B cell (primary cell): ENCODE measurements around the gene DOCK1. TPM values are rescaled to one million over a fixed set of nuclear protein-coding genes. Genes with fewer than 3 reads are reported as not detected.

ENCODE experiments used
- ATAC-seq: fragments of 200-7000 bp; cut with Tn5 transposase; one replicate; pipeline ENCODE4 v1.10.0; 2021; ENCODE audit warnings: low read depth, mild to moderate bottlenecking, moderate number of reproducible peaks, moderate library complexity
- CTCF ChIA-PET: fragments of 350-600 bp; sonication (Branson Sonifier 250); formaldehyde crosslinking; loops from one replicate; lab custom pipeline; 2021; ENCODE audit warnings: antibody characterized with exemption, inconsistent platforms; lab: Charles Lee
- POLR2A ChIA-PET: fragments of 350-600 bp; sonication (Branson Sonifier 250); formaldehyde crosslinking; loops from one replicate; lab custom pipeline; 2021; ENCODE audit warnings: antibody characterized with exemption; lab: Charles Lee
- DNase-seq: peaks from one replicate; pipeline ENCODE4 v3.0.0; 2013
- H2AFZ ChIP-seq: 2 replicates; pipeline ENCODE4 v1.6.1; 2012; ENCODE audit warnings: mild to moderate bottlenecking, low read depth, low read length; ENCODE audit not compliant: insufficient read depth, poor library complexity, severe bottlenecking
- H3K27ac ChIP-seq, 2 donors: 1 replicate in 1 of 2; 2 replicates in 1 of 2; pipeline ENCODE4 v1.5.1; 2012 to 2013; ENCODE audit warnings: low read length in 2 of 2, mild to moderate bottlenecking in 2 of 2, moderate library complexity in 1 of 2
- H3K27me3 ChIP-seq, 4 experiments: fragments of 200-600 bp in 1 of 4; sonication (generic) in 1 of 4; replicated peaks in 1 of 4; 1 replicate in 2 of 4; 2 replicates in 2 of 4; pipeline versions ENCODE4 v1.6.1 to v1.7.0; 2013 to 2016; ENCODE audit warnings: low read length in 3 of 4, mild to moderate bottlenecking in 2 of 4, mixed read lengths in 1 of 4, moderate library complexity in 1 of 4; ENCODE audit not compliant: insufficient read depth in 4 of 4, control insufficient read depth in 3 of 4; ENCODE audit errors: control extremely low read depth in 1 of 4
- H3K36me3 ChIP-seq, 2 experiments: replicated peaks in 1 of 2; 1 replicate in 1 of 2; 2 replicates in 1 of 2; pipeline versions ENCODE4 v1.6.1 to v1.7.1; 2013; ENCODE audit warnings: low read length in 1 of 2; ENCODE audit not compliant: insufficient read depth in 2 of 2, control insufficient read depth in 1 of 2; ENCODE audit errors: control extremely low read depth in 1 of 2, extremely low read depth in 1 of 2
- H3K4me1 ChIP-seq, 2 donors: fragments of 200-600 bp in 1 of 2; sonication (generic) in 1 of 2; 1 replicate in 1 of 2; 2 replicates in 1 of 2; pipeline versions ENCODE4 v1.5.1 to v1.6.1; 2013 to 2017; ENCODE audit warnings: low read length in 2 of 2; ENCODE audit not compliant: control insufficient read depth in 2 of 2, insufficient read depth in 2 of 2
- H3K4me2 ChIP-seq: replicated peaks from 2 replicates; pipeline ENCODE3; 2012; ENCODE audit warnings: mild to moderate bottlenecking, low read depth, low read length; ENCODE audit not compliant: poor library complexity, severe bottlenecking
- H3K4me3 ChIP-seq, 5 experiments: fragments of 200-600 bp in 1 of 5; sonication (generic) in 1 of 5; 1 replicate in 3 of 5; 2 replicates in 2 of 5; pipeline versions ENCODE4 v1.5.1 to v1.7.0; 2011 to 2016; ENCODE audit warnings: low read length in 4 of 5, mild to moderate bottlenecking in 4 of 5, low read depth in 2 of 5, control low read depth in 1 of 5, moderate library complexity in 1 of 5; ENCODE audit not compliant: insufficient read depth in 1 of 5; ENCODE audit errors: control extremely low read depth in 1 of 5, extremely low read depth in 1 of 5
- H3K79me2 ChIP-seq: fragments of 200-600 bp; sonication (generic); one replicate; pipeline ENCODE4 v1.6.0; 2016; ENCODE audit warnings: low read length; ENCODE audit not compliant: control insufficient read depth, insufficient read depth
- H3K9ac ChIP-seq: fragments of 200-600 bp; sonication (generic); 2 replicates; pipeline ENCODE4 v1.6.1; 2017; ENCODE audit warnings: mild to moderate bottlenecking, low read length, moderate library complexity
- H3K9me3 ChIP-seq, 3 donors: one replicate each; pipeline versions ENCODE4 v1.6.1 to v1.7.1; 2013; ENCODE audit warnings: low read length in 2 of 3; ENCODE audit not compliant: control insufficient read depth in 2 of 3, insufficient read depth in 1 of 3; ENCODE audit errors: control extremely low read depth in 1 of 3
- H4K20me1 ChIP-seq: 2 replicates; pipeline ENCODE4 v1.6.0; 2012; ENCODE audit warnings: mild to moderate bottlenecking, low read length; ENCODE audit not compliant: insufficient read depth, control insufficient read depth, poor library complexity, severe bottlenecking
- H3K27ac Mint-ChIP-seq: one replicate; pipeline ENCODE4 v1.8.0; 2021; ENCODE audit warnings: mixed read lengths
- H3K27me3 Mint-ChIP-seq: one replicate; pipeline ENCODE4 v1.8.0; 2021; ENCODE audit warnings: mixed read lengths
- H3K4me1 Mint-ChIP-seq: one replicate; pipeline ENCODE4 v1.8.0; 2021; ENCODE audit warnings: mixed read lengths
- H3K4me3 Mint-ChIP-seq: one replicate; pipeline ENCODE4 v1.8.0; 2021; ENCODE audit warnings: mixed read lengths
- H3K9me3 Mint-ChIP-seq: one replicate; pipeline ENCODE4 v1.8.0; 2022; ENCODE audit warnings: mixed read lengths; ENCODE audit not compliant: insufficient read depth
- EZH2 ChIP-seq: IDR thresholded peaks from 2 replicates; pipeline ENCODE4 v1.6.1; 2012; ENCODE audit warnings: borderline replicate concordance, low read depth, mild to moderate bottlenecking, moderate library complexity, low read length; ENCODE audit not compliant: insufficient read depth, poor library complexity, severe bottlenecking
- WGBS: methylation state at CpG from one replicate; pipeline ENCODE4 v1.1.5; 2013; ENCODE audit warnings: missing lambda C conversion rate; ENCODE audit not compliant: insufficient coverage; 5-methylcytosine and 5-hydroxymethylcytosine counted together
- intact Hi-C: fragments of 100-400 bp; cut with micrococcal nuclease; formaldehyde crosslinking; loops from one replicate; pipeline ENCODE4 v1.10.0; 2022
- polyA plus RNA-seq: library from polyadenylated mRNA; depleted of rRNA; stranded (reverse); fragments of >200 nt; gene quantifications from 2 replicates; pipeline ENCODE4 v1.2.3, GENCODE V29; 2012
- total RNA-seq, 2 donors: library from RNA; stranded (reverse); fragments of 120-200 nt in 1 of 2; gene quantifications; 1 replicate in 1 of 2; 2 replicates in 1 of 2; pipeline versions ENCODE4 v1.2.3 to v1.2.4, GENCODE V29; 2013 to 2022
- TF ChIP-seq, protein P1 (sequence below): fragments of 200-600 bp; IDR thresholded peaks from one replicate; pipeline ENCODE4 v1.8.0; 2022; ENCODE audit warnings: antibody characterized with exemption, mild to moderate bottlenecking

DOCK1 gene
- total and polyA plus RNA-seq, 2 donors (not counting 1 experiment from before 2014, with no cell fraction given) = not detected

DNA sequence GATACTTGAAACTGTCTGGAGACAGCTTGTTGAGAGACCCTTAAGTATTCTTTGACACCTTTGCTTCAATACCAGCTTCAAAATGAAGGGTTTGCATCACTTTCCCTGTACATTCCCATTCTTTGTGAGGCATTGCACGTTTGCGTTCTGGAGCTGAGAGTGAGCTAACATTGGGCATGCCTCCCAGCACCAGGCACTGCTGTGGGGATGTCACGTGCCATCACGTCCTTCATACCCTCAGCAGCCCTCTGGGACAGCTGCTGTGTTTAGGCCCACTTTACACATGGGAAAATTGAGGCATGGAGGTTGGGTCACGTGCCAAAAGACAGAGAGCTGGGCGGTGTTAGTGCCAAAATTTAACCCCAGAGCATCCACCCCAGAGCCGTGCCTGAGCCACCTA, 357.4 kb downstream of the DOCK1 start:
- H3K27me3 Mint-ChIP-seq = no peaks in the 10 kb centered on the region

GRCh38 chr10:127265288-127265687, 360.1 kb downstream of the DOCK1 start:
- no peaks in the 10 kb centered on the region for H3K4me1 Mint-ChIP-seq
- CTCF ChIA-PET = no interaction called here
- no peaks in the 10 kb centered on the region for H3K4me1 ChIP-seq
- POLR2A ChIA-PET = no interaction called here
- H3K79me2 ChIP-seq = no peaks in the 10 kb centered on the region
- TF ChIP-seq, protein P1, sequence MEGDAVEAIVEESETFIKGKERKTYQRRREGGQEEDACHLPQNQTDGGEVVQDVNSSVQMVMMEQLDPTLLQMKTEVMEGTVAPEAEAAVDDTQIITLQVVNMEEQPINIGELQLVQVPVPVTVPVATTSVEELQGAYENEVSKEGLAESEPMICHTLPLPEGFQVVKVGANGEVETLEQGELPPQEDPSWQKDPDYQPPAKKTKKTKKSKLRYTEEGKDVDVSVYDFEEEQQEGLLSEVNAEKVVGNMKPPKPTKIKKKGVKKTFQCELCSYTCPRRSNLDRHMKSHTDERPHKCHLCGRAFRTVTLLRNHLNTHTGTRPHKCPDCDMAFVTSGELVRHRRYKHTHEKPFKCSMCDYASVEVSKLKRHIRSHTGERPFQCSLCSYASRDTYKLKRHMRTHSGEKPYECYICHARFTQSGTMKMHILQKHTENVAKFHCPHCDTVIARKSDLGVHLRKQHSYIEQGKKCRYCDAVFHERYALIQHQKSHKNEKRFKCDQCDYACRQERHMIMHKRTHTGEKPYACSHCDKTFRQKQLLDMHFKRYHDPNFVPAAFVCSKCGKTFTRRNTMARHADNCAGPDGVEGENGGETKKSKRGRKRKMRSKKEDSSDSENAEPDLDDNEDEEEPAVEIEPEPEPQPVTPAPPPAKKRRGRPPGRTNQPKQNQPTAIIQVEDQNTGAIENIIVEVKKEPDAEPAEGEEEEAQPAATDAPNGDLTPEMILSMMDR = no peak
- TF ChIP-seq EZH2 = no peak
- H3K9ac ChIP-seq = no peak overlapping the region
- no peak overlapping the region for H3K4me2 ChIP-seq
- no peak overlapping the region for H3K27ac Mint-ChIP-seq
- no peaks in the 10 kb centered on the region for H3K27me3 Mint-ChIP-seq
- DNase-seq (no peak), ATAC-seq (no peak)
- no peaks in the 10 kb centered on the region for H4K20me1 ChIP-seq
- H3K4me3 ChIP-seq = no peak overlapping the region
- peaks cover 0 to 17% (median 0%) of the 10 kb centered on the region in 3 donors for H3K9me3 ChIP-seq
- H3K36me3 ChIP-seq = no peaks in the 10 kb centered on the region
- H3K9me3 Mint-ChIP-seq = no peaks in the 10 kb centered on the region
- no peak overlapping the region for H2AFZ ChIP-seq
- H3K27ac ChIP-seq = no peak overlapping the region
- intact Hi-C loops = no loop called here
- no peaks in the 10 kb centered on the region for H3K27me3 ChIP-seq
- 85% methylated on average over 2 of the region's 3 CpGs for WGBS
- no peak overlapping the region for H3K4me3 Mint-ChIP-seq

More for the DNA sequence above, 357.4 kb downstream of the DOCK1 start:
- Histone ChIP-seq H3K27me3 (no peaks in the 10 kb centered on the region), H3K4me1 (no peaks in the 10 kb centered on the region), H3K27ac (no peak overlapping the region), H3K9ac (no peak overlapping the region), H3K9me3 (peaks cover 0 to 17% (median 0%) of the 10 kb centered on the region in 3 donors), H2AFZ (no peak overlapping the region), H4K20me1 (no peaks in the 10 kb centered on the region), H3K4me2 (no peak overlapping the region), H3K4me3 (no peak overlapping the region), H3K79me2 (no peaks in the 10 kb centered on the region), H3K36me3 (no peaks in the 10 kb centered on the region)
- DNase-seq (no peak), ATAC-seq (no peak)
- ChIA-PET CTCF (interaction anchor here (0.6 kb wide), 1 partner anchor 1280 kb away, joined by 3 read pairs; no protein-coding TSS in a partner anchor), POLR2A (no interaction called here)
- intact Hi-C loops = no loop called here
- H3K27ac Mint-ChIP-seq = no peak overlapping the region
- 88% methylated on average over 4 of the region's 7 CpGs for WGBS
- no peak overlapping the region for H3K4me3 Mint-ChIP-seq
- no peaks in the 10 kb centered on the region for H3K4me1 Mint-ChIP-seq
- TF ChIP-seq EZH2 = no peak
- TF ChIP-seq, protein P1 = no peak
- H3K9me3 Mint-ChIP-seq = no peaks in the 10 kb centered on the region
